Erythroblast (primary cell): ENCODE data around the gene LENEP.

ENCODE experiments used
- DNase-seq, 2 experiments: peaks; one replicate each; lab custom pipeline; 2025; lab: John Stamatoyannopoulos, UW
- GATA1 ChIP-seq: IDR thresholded peaks from 2 replicates; pipeline ENCODE4 v1.6.1; 2011; ENCODE audit warnings: low read depth, mild to moderate bottlenecking, control low read depth, low read length, moderate library complexity
- POLR2A ChIP-seq: IDR thresholded peaks from 2 replicates; pipeline ENCODE4 v1.6.1; 2011; ENCODE audit warnings: mild to moderate bottlenecking, low read length

LENEP gene

DNA sequence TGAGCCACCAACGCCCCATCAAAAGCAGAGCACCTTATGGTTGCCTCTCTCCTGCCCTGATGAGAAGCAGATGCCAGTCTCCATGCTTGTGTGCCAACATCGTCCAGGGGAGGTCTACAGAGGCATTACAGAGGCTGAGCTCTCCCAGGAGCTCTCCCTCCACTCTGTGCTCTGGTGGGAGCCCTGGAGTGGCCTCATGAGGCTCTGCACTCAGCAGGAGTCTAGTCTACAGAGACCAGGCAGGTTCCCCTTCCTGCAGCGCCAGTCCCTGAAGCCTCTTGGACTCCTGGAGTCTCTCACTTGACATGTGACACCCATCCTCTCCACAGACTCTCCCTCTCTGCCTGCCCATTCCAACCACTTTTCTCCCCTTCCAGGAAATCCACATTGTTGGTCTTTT, 43.7 kb downstream of the LENEP start:
- TF ChIP-seq POLR2A = no peak
- no peak for TF ChIP-seq GATA1
- no peak for DNase-seq

DNA sequence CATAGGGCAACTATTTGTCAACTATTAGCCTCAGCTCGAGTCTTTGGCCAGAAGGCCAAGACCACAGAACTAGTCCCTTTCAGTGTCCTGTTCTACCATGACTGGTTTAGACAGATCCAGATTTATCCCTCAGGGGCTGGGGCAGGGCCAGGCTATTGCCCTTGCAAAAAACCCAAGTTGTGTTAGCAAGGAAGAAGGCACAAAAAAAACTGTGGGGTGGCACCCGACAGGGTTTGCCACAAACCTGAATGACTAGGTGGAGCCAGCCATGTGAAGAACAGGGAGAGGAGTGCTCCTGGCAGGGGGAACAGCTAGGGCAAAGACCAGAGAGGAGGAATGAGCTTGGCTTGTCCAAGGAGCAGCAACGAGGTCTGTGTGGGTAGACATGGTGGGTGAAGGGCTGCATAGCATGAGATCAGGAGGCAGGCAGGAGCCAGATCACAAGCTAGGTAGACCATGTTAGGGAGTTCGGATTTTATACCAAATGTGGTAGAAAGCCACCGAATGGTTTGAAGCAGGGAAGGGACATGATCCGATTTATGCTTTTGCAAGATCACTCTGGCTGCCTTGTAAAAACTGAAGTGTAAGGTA, 44.6 kb downstream of the LENEP start:
- no peak for DNase-seq
- TF ChIP-seq GATA1 = no peak
- TF ChIP-seq POLR2A = no peak

DNA sequence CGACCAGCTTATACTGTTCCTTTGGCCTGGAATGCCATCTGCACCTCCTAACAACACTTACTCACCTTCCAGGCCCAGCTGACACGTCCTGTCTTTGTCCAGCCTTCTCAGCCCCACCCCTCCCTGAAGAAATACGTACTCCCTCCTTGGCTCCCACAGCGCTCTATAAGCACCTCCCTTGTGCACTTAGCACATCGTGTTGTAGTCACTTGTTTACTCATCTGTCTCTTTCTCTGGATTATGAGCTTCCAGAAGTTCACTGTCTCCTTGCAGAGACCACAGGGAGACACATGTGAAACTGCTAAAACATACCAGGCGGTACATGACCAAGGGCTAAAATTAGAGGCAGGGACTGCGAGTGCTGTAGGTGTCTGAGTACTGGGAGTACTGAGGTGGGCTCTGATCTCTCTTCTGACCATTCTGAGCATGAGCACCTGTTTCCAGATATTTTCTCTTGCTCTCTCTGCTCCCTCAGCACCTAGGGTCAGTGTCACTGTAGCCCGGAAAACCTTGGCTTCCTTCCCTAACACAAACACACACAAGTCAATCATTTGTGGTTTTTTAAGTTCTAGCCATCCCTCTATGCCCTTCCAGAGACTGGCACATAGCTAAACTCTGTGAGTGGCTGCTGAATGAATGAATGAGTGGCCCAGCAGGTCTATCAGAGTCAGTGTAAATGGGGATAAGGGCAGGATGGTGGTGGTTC, 45.4 kb downstream of the LENEP start:
- TF ChIP-seq POLR2A (no peak), GATA1 (no peak)

DNA sequence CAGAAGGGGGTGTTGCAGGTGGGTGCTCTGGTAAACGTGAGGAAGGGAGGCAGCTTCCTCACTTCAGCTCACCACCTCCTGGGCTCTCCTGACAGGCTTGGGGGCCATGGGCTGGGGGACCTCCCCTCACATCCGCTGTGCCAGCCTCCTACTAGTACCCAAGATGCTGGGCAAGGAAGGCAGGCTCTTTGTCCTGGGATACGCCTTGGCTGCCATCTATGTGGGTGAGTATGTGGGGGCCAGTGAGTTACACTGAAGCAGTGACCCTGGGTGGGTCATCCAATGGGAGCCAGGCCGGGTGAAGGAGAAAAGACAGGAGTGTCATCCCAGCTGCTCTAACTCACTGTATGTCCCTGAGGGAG, 45.9 kb downstream of the LENEP start:
- DNase-seq = no peak
- no peak for TF ChIP-seq POLR2A
- TF ChIP-seq GATA1 = no peak

More for the DNA sequence above, 45.4 kb downstream of the LENEP start:
- DNase-seq = no peak

DNA sequence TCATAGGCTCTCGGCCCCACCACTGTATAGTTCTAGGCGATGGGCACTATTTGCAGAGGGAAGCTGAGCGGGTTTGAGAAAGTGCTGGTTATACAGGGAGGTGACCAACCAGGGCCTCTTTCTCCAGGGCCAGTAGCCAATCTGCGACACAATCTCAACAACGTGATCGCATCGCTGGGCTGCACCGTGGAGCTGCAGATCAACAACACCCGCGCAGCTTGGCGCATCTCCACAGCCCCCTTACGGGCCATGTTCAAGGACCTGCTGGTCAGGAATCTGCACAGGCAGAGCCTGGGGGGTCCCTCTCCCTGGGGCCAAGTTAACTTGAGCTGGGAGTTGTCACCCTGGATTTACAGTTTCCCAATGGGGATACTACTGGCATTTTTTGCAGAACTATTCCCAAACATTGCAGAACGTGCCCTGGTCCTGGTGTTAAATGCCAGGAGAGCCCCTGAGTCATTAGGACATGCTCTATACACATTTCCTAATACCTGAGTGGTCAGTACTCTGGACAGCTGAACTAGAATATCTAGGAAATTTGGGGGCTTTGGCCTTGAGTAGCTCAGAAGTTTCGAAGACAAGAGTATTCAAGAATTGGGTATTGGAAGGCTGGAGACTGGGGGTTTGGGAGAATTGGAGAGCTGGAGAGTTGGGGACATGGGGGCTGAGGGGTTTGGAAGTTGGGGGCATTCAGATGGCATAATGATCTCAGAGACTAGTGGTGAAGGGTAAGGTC, 47.1 kb downstream of the LENEP start:
- DNase-seq = no peak
- TF ChIP-seq POLR2A (no peak), GATA1 (no peak)

DNA sequence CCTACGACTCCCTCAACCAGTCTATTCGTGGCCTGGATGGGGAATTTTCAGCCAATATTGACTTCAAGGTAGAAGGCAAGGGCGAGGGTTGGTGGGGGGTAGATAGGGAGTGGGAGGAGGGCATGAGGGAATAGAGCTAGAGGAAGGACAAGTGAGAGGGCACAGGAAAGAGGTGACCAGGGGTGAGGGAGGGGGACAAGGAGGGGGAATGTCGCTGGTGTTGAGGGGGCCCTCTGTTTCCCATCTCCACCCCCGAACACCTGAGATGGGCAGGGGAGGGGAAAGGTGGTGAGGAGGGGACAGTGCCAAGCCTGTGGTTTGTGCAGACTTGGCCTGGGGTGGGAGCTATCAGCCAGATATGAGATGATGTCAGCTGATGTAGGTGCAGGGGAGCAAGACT, 49.4 kb downstream of the LENEP start:
- DNase-seq = no peak

DNA sequence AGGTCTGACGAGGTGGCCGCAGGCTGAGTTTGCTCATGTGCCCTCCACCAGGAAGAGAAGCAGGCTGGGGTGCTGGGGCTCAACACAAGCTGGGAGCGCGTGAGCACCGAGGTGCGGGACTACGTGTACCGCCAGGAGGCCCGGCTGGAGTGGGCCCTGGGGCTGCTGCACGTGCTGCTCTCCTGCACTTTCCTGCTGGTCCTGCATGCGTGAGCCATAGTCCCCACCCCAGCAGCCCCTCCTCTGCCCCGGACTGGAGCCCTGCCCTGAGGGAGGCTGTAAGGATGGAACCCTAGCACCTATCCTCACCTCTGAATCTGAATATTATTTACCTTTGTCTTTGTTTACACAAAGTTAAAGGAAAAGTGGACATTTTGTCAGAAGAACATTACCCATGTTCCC, 49.9 kb downstream of the LENEP start:
- no peak for DNase-seq
- TF ChIP-seq POLR2A = no peak
- TF ChIP-seq GATA1 = no peak

More for the DNA sequence above, 49.4 kb downstream of the LENEP start:
- no peak for TF ChIP-seq GATA1
- no peak for TF ChIP-seq POLR2A

DNA sequence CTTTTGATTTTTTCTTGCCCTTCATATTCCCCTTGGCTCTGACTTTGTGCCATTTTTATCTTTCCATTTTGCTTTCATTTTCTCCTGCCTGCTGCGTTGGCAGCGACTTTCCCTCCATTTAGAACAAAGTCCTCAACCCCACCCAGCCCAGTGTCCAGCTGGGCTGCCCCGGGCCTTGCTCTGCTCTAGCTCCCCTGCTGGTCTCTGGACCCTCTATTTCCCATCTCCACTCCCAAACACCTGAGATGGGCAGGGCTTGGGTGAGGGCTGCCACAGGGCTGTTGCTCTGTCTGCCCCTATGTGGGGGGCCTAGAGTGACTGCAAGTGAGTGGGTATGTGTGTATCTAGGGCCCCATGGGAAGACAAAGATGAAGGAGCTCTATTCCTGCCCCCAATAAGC, 50.4 kb downstream of the LENEP start:
- DNase-seq = no peak
- no peak for TF ChIP-seq GATA1
- no peak for TF ChIP-seq POLR2A
